Suprapubic skin (tissue), 3 donors: ENCODE measurements around the gene HHAT.

ENCODE experiments used
- POLR2AphosphoS5 ChIP-seq, 3 donors: sonication (generic); formaldehyde crosslinking; IDR thresholded peaks; one replicate each; pipeline ENCODE4 v1.6.1; 2017; ENCODE audit warnings: antibody characterized with exemption in 3 of 3
- TF ChIP-seq, protein P1 (sequence below), 2 donors: fragments of 200-600 bp in 1 of 2; fragments of 450-650 bp in 1 of 2; sonication (generic) in 1 of 2; IDR thresholded peaks; one replicate each; pipeline ENCODE4 v1.5.1; 2016 to 2019; ENCODE audit warnings: antibody characterized with exemption in 2 of 2, mild to moderate bottlenecking in 1 of 2, moderate library complexity in 1 of 2

GRCh38 chr1:210385228-210385627 lies 56.5 kb downstream of the HHAT start:
- TF ChIP-seq, protein P1, sequence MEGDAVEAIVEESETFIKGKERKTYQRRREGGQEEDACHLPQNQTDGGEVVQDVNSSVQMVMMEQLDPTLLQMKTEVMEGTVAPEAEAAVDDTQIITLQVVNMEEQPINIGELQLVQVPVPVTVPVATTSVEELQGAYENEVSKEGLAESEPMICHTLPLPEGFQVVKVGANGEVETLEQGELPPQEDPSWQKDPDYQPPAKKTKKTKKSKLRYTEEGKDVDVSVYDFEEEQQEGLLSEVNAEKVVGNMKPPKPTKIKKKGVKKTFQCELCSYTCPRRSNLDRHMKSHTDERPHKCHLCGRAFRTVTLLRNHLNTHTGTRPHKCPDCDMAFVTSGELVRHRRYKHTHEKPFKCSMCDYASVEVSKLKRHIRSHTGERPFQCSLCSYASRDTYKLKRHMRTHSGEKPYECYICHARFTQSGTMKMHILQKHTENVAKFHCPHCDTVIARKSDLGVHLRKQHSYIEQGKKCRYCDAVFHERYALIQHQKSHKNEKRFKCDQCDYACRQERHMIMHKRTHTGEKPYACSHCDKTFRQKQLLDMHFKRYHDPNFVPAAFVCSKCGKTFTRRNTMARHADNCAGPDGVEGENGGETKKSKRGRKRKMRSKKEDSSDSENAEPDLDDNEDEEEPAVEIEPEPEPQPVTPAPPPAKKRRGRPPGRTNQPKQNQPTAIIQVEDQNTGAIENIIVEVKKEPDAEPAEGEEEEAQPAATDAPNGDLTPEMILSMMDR (IDR thresholded peaks at IDR 0.05) = no peak
- no peak for TF ChIP-seq POLR2AphosphoS5 (IDR thresholded peaks at IDR 0.05)
